Measurements from ENCODE around the gene PMM2.

The PMM2 gene

DNA sequence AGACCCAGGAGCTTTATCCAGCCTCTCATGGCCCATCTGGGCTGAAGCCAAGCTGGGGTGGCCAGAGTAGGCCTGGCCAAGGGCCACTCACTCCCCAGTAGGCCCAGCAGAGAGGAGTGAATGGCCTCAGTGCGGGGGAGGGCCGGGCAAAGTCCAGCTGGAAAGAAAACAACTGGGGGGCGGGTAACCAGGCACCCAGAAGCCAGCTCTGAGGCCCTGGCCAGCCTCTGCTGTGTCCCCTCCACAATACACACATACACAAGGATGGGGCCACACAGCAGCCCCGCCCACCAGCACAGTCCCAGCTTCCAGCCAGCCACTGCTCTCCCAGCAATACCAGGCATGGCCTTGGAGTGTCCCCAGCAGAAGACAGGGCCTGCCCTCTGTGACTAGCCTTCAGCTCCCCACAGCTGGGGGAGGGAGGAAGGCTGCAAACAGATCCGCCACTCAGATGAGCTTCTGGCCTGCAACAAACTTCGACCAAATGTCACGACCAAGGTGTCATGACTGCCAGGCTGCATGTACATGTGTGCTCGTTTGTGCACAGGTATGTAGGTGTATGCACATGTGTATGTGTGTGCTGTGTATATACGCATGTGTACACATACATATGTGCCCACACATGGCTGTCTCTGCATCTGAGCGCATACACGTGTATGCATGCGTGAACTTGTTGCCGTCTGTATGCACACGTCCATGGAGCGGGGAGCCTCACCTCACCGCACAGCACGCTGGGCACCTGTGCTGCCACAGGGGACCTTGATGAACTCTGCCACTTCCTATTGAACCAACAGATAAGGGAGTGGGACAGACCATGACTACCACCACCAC, 66.2 kb downstream of the PMM2 start (continued):
- TF ChIP-seq, protein P1, sequence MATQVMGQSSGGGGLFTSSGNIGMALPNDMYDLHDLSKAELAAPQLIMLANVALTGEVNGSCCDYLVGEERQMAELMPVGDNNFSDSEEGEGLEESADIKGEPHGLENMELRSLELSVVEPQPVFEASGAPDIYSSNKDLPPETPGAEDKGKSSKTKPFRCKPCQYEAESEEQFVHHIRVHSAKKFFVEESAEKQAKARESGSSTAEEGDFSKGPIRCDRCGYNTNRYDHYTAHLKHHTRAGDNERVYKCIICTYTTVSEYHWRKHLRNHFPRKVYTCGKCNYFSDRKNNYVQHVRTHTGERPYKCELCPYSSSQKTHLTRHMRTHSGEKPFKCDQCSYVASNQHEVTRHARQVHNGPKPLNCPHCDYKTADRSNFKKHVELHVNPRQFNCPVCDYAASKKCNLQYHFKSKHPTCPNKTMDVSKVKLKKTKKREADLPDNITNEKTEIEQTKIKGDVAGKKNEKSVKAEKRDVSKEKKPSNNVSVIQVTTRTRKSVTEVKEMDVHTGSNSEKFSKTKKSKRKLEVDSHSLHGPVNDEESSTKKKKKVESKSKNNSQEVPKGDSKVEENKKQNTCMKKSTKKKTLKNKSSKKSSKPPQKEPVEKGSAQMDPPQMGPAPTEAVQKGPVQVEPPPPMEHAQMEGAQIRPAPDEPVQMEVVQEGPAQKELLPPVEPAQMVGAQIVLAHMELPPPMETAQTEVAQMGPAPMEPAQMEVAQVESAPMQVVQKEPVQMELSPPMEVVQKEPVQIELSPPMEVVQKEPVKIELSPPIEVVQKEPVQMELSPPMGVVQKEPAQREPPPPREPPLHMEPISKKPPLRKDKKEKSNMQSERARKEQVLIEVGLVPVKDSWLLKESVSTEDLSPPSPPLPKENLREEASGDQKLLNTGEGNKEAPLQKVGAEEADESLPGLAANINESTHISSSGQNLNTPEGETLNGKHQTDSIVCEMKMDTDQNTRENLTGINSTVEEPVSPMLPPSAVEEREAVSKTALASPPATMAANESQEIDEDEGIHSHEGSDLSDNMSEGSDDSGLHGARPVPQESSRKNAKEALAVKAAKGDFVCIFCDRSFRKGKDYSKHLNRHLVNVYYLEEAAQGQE (tag by site-specific recombination; IDR thresholded peaks at IDR 0.05) = no peak
- TF ChIP-seq MYNN (tag by site-specific recombination; IDR thresholded peaks at IDR 0.05; ENCODE audit: borderline replicate concordance) = no peak
- TF ChIP-seq EGR2 (tag by site-specific recombination; IDR thresholded peaks at IDR 0.05; ENCODE audit: low read depth) = 0 out of 2 replicates have a peak, but pooled peaks have one; percentile 14
- TF ChIP-seq ZBTB20 (tag by site-specific recombination; IDR thresholded peaks at IDR 0.05) = 0 out of 2 replicates have a peak, but pooled peaks have one; percentile 11

DNA sequence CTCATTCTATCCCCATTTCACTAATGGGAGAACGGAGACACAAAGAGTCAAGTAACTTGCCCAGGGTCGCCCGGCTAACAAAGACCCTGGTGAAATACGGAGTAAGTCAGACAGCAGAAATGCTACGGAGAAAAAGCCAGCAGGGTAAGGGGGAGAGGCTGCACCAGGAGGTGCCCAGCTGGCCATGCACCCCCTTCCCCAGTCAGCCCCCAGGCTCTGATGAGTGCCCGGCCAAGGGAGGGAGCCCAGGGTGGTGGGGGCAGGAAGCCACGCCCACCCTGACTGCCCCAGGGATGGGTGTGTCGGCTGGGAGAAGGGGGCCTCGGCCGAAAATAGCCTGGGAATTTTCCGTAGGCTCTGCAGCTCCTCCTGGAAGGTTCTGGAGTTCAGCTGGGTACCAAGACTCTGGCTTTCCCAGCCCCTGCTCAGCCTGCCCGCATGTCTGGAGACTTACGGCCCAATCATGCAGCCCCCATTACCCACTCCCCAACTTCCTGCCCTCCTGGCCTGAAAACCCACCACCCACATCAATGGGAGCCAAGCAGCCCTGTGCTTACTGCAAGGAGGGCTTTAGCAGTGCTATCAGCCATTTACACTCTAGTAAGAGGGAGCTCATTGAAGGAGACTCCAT, 67.0 kb downstream of the PMM2 start:
- Histone ChIP-seq H3K27ac (ENCODE audit: extremely low read depth, low read depth, low read length) (no peak overlapping the region), H3K9me3 (ENCODE audit: control insufficient read depth, insufficient read depth, low read depth, low read length) (no peaks in the 10 kb centered on the region), H3K4me3 (ENCODE audit: low read depth, low read length) (no peak overlapping the region), H3K36me3 (ENCODE audit: control insufficient read depth in 2 of 2, insufficient read depth in 1 of 2, low read length in 2 of 2) (peaks cover 0 to 19% of the 10 kb centered on the region in 2 experiments; a peak in 2 of 3 replicates), H3K4me1 (ENCODE audit: control insufficient read depth, insufficient read depth, low read length) (peaks cover 10% of the 10 kb centered on the region)
- ChIA-PET POLR2A (interaction anchor here (1.6 kb wide), 1 partner anchor 13 kb away, joined by 3 read pairs; no protein-coding TSS in a partner anchor), CTCF (interaction anchor here (4.2 kb wide), 1 partner anchor 15 kb away, joined by 28 read pairs; no protein-coding TSS in a partner anchor)
- TF ChIP-seq ZNF426 (tag by site-specific recombination; IDR thresholded peaks at IDR 0.05) (no peak), ZBTB7A (tag by site-specific recombination; IDR thresholded peaks at IDR 0.05; ENCODE audit: low read depth) (no peak), ZNF114 (tag by site-specific recombination; IDR thresholded peaks at IDR 0.05) (no peak), ZIC2 (tag by site-specific recombination; IDR thresholded peaks at IDR 0.05) (no peak), ZNF366 (tag by site-specific recombination; conservative IDR thresholded peaks at IDR 0.05) (no peak), ZBTB8A (tag by site-specific recombination; IDR thresholded peaks at IDR 0.05) (peak; percentile 22; the same call in 1 of the 2 replicates), KLF1 (tag by site-specific recombination; IDR thresholded peaks at IDR 0.05) (peak; percentile 95), KLF9 (tag by site-specific recombination; IDR thresholded peaks at IDR 0.05; ENCODE audit: low read depth) (peak; percentile 93), ZNF174 (tag by site-specific recombination; IDR thresholded peaks at IDR 0.05) (no peak), KLF10 (tag by site-specific recombination; IDR thresholded peaks at IDR 0.05) (peak; percentile 45; the same call in 1 of the 2 replicates)
- TF ChIP-seq, protein P2, sequence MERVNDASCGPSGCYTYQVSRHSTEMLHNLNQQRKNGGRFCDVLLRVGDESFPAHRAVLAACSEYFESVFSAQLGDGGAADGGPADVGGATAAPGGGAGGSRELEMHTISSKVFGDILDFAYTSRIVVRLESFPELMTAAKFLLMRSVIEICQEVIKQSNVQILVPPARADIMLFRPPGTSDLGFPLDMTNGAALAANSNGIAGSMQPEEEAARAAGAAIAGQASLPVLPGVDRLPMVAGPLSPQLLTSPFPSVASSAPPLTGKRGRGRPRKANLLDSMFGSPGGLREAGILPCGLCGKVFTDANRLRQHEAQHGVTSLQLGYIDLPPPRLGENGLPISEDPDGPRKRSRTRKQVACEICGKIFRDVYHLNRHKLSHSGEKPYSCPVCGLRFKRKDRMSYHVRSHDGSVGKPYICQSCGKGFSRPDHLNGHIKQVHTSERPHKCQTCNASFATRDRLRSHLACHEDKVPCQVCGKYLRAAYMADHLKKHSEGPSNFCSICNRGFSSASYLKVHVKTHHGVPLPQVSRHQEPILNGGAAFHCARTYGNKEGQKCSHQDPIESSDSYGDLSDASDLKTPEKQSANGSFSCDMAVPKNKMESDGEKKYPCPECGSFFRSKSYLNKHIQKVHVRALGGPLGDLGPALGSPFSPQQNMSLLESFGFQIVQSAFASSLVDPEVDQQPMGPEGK (tag by site-specific recombination; IDR thresholded peaks at IDR 0.05) = peak; percentile 34; the same call in 1 of the 2 replicates
- TF ChIP-seq, protein P1 (tag by site-specific recombination; IDR thresholded peaks at IDR 0.05) = no peak
